K562 (cell line): ENCODE measurements around the gene C12orf54. TPM values are rescaled to one million over a fixed set of nuclear protein-coding genes. Genes with fewer than 3 reads are reported as not detected.

ENCODE experiments used
- ATAC-seq: fragments of 200-7000 bp; cut with Tn5 transposase; 3 replicates; pipeline ENCODE4 v1.9.1; 2020; ENCODE audit warnings: moderate library complexity
- BruUV-seq: library from RNA; stranded (reverse); fragments of 400-500 nt; replicated peaks from 2 replicates; lab custom pipeline; 2021; lab: Mats Ljungman, UMichigan
- CTCF ChIA-PET: fragments of 300-600 bp; formaldehyde crosslinking; extraction: SDS; loops from one replicate; lab custom pipeline; 2021; ENCODE audit warnings: low intra/inter-chr PET ratio; lab: Yijun Ruan, JAX
- POLR2A ChIA-PET: fragments of 300-600, 350-650 bp; sonication (Branson Sonifier 250); formaldehyde crosslinking; extraction: SDS; loops from one replicate; lab custom pipeline; 2021; ENCODE audit warnings: antibody characterized with exemption, inconsistent platforms; lab: Yijun Ruan, JAX
- DNase-seq, 4 experiments: peaks; one replicate each; pipeline versions ENCODE4 v3.0.0 to v3.0.0-alpha.2; 2011 to 2018; ENCODE audit warnings: low spot score in 3 of 4, mixed read lengths in 3 of 4; ENCODE audit errors: extremely low read depth in 1 of 4
- FAIRE-seq: peaks from 2 replicates; lab custom pipeline; 2011; peaks lifted over from hg19 to GRCh38; lab: Jason Lieb, UNC
- H2AFZ ChIP-seq: 2 replicates; pipeline ENCODE4 v1.6.0; 2011; ENCODE audit warnings: low read depth, low read length, control low read depth, inconsistent platforms
- H3K27ac ChIP-seq: fragments of 200-600 bp; 3 replicates; pipeline ENCODE4 v1.8.0; 2011; ENCODE audit warnings: low read depth, mild to moderate bottlenecking, control low read depth, inconsistent platforms, low read length, moderate library complexity, mixed read lengths; ENCODE audit errors: extremely low read depth
- H3K27me3 ChIP-seq, 2 experiments: fragments of 300-600 bp in 1 of 2; 2 replicates in 1 of 2; 3 replicates in 1 of 2; pipeline versions ENCODE4 v1.6.0 to v1.8.0; 2011; ENCODE audit warnings: inconsistent platforms in 2 of 2, low read length in 2 of 2, mild to moderate bottlenecking in 1 of 2, mixed read lengths in 1 of 2, moderate library complexity in 1 of 2; ENCODE audit not compliant: control insufficient read depth in 2 of 2, insufficient read depth in 2 of 2
- H3K36me3 ChIP-seq: fragments of 300-600 bp; 3 replicates; pipeline ENCODE4 v1.8.0; 2011; ENCODE audit warnings: mild to moderate bottlenecking, low read length, inconsistent platforms; ENCODE audit not compliant: control insufficient read depth, insufficient read depth
- H3K4me1 ChIP-seq, 2 experiments: fragments of 200-600 bp in 1 of 2; replicated peaks in 1 of 2; 2 replicates in 1 of 2; 3 replicates in 1 of 2; pipeline versions ENCODE4 v1.5.1 to v1.8.0; 2011; ENCODE audit warnings: inconsistent platforms in 2 of 2, low read length in 2 of 2, mild to moderate bottlenecking in 1 of 2, mixed read lengths in 1 of 2, moderate library complexity in 1 of 2; ENCODE audit not compliant: control insufficient read depth in 2 of 2, insufficient read depth in 2 of 2
- H3K4me2 ChIP-seq: 2 replicates; pipeline ENCODE4 v1.6.1; 2011; ENCODE audit warnings: low read length, control low read depth, inconsistent platforms, mixed read lengths; ENCODE audit not compliant: insufficient read depth
- H3K4me3 ChIP-seq: fragments of 200-600 bp; sonication (generic), shearing (Covaris generic); 2 replicates; pipeline ENCODE4 v1.5.1; 2016; ENCODE audit warnings: control low read depth, inconsistent platforms
- H3K79me2 ChIP-seq: fragments of 200-600 bp; 3 replicates; pipeline ENCODE4 v1.8.0; 2011; ENCODE audit warnings: low read length, inconsistent platforms; ENCODE audit not compliant: control insufficient read depth, insufficient read depth
- H3K9ac ChIP-seq, 2 experiments: 2 replicates each; pipeline versions ENCODE4 v1.6.0 to v1.6.1; 2011; ENCODE audit warnings: low read depth in 2 of 2, low read length in 2 of 2, control low read depth in 1 of 2, inconsistent platforms in 1 of 2, mild to moderate bottlenecking in 1 of 2, mixed read lengths in 1 of 2; ENCODE audit not compliant: insufficient read depth in 1 of 2
- H3K9me1 ChIP-seq: one replicate; pipeline ENCODE4 v1.6.0; 2011; ENCODE audit warnings: inconsistent platforms, mild to moderate bottlenecking, low read length, moderate library complexity; ENCODE audit not compliant: control insufficient read depth, insufficient read depth
- H3K9me3 ChIP-seq: replicated peaks from 2 replicates; pipeline ENCODE4 v1.5.1; 2011; ENCODE audit warnings: low read depth, low read length, inconsistent platforms; ENCODE audit not compliant: control insufficient read depth, insufficient read depth
- H4K20me1 ChIP-seq: replicated peaks from 2 replicates; pipeline ENCODE4 v1.6.1; 2011; ENCODE audit warnings: low read length, inconsistent platforms, mixed read lengths; ENCODE audit not compliant: control insufficient read depth, insufficient read depth
- E2F6 ChIP-seq, 2 experiments: IDR thresholded peaks; 2 replicates each; pipeline ENCODE4 v1.6.1; 2011; ENCODE audit warnings: borderline replicate concordance in 1 of 2, control low read depth in 1 of 2, low read depth in 1 of 2, low read length in 1 of 2, mild to moderate bottlenecking in 1 of 2, mixed read lengths in 1 of 2, moderate library complexity in 1 of 2; ENCODE audit not compliant: insufficient read depth in 1 of 2, insufficient read length in 1 of 2, poor library complexity in 1 of 2, severe bottlenecking in 1 of 2; ENCODE audit errors: extremely low read depth in 1 of 2
- EZH2 ChIP-seq: IDR thresholded peaks from 2 replicates; pipeline ENCODE4 v1.6.1; 2012; ENCODE audit warnings: low read depth, mild to moderate bottlenecking, inconsistent platforms, low read length, borderline replicate concordance
- FOS ChIP-seq: IDR thresholded peaks from 3 replicates; pipeline ENCODE4 v1.6.1; 2011; ENCODE audit not compliant: insufficient read length; ENCODE audit errors: extremely low read depth
- FOSL1 ChIP-seq: fragments of 200-800 bp; sonication (Bioruptor generic); conservative IDR thresholded peaks from 2 replicates; pipeline ENCODE4 v1.6.1; 2016; ENCODE audit warnings: missing genetic modification characterization, missing compliant biosample characterization
- HDAC3 ChIP-seq: fragments of 450-650 bp; IDR thresholded peaks from 2 replicates; pipeline ENCODE4 v1.6.1; 2018; ENCODE audit warnings: borderline replicate concordance, mild to moderate bottlenecking, moderate library complexity; ENCODE audit not compliant: partially characterized antibody
- HMG20B ChIP-seq: fragments of 250-450 bp; sonication (Bioruptor Pico); IDR thresholded peaks from 2 replicates; pipeline ENCODE4 v1.5.0; 2021; ENCODE audit warnings: mild to moderate bottlenecking
- L3MBTL2 ChIP-seq: fragments of 450-650 bp; IDR thresholded peaks from 2 replicates; pipeline ENCODE4 v1.6.1; 2016; ENCODE audit warnings: mild to moderate bottlenecking, moderate library complexity
- MLX ChIP-seq, 2 experiments: fragments of 450-650 bp in 1 of 2; sonication (generic) in 1 of 2; formaldehyde crosslinking; conservative IDR thresholded peaks; 2 replicates each; pipeline versions ENCODE4 v1.4.0 to v1.8.1; 2020 to 2022; ENCODE audit warnings: mild to moderate bottlenecking in 1 of 2, missing genetic modification reagents in 1 of 2
- NFIX ChIP-seq: fragments of 250-450 bp; sonication (Bioruptor Pico); IDR thresholded peaks from 2 replicates; pipeline ENCODE4 v1.4.0; 2020; ENCODE audit warnings: low read depth, mild to moderate bottlenecking, moderate library complexity
- PRMT5 ChIP-seq: sonication (generic); formaldehyde crosslinking; IDR thresholded peaks from 2 replicates; pipeline ENCODE4 v1.5.0; 2020; ENCODE audit warnings: missing genetic modification reagents
- PRPF4 ChIP-seq: fragments of 200-400 bp; formaldehyde crosslinking; IDR thresholded peaks from one replicate; pipeline ENCODE4 v1.6.1; 2017; ENCODE audit warnings: low read length, low read depth, mild to moderate bottlenecking; ENCODE audit not compliant: insufficient read depth, poor library complexity, severe bottlenecking
- SOX6 ChIP-seq: fragments of 450-650 bp; IDR thresholded peaks from 2 replicates; pipeline ENCODE4 v1.6.1; 2014; ENCODE audit warnings: mild to moderate bottlenecking
- ZNF23 ChIP-seq: fragments of 250-450 bp; sonication (Bioruptor Pico); IDR thresholded peaks from 2 replicates; pipeline ENCODE4 v1.4.0; 2020; ENCODE audit warnings: mild to moderate bottlenecking
- WGBS: fragments of 100-300 bp; shearing (Covaris generic); methylation state at CpG from one replicate; pipeline ENCODE4 v1.1.6; 2016; ENCODE audit warnings: low coverage, mixed read lengths; ENCODE audit not compliant: insufficient coverage; ENCODE audit errors: missing lambda C conversion rate; 5-methylcytosine and 5-hydroxymethylcytosine counted together
- in situ Hi-C: fragments of 300-500 bp; cut with MboI; formaldehyde crosslinking; loops from 4 replicates; pipeline ENCODE4 v1.15.0; 2018; ENCODE audit warnings: inconsistent platforms, mixed read lengths
- intact Hi-C: fragments of 100-400 bp; cut with micrococcal nuclease; formaldehyde crosslinking; loops from 2 replicates; pipeline ENCODE4 v1.14.2; 2022
- polyA plus RNA-seq, 8 experiments: library from polyadenylated mRNA; depleted of rRNA in 4 of 8; stranded (reverse) in 5 of 8; unstranded in 3 of 8; fragments of >200 nt; fragmentation: Nextera tagmentation in 2 of 8; fragmentation: Illumina TruSeq in 1 of 8; extraction: Ambion mirVana in 2 of 8; extraction: Trizol in 1 of 8; gene quantifications; 2 replicates each; pipeline versions ENCODE4 v1.2.1 to v1.2.3, GENCODE V29; 2011 to 2014; ENCODE audit warnings: inconsistent platforms in 1 of 8, missing spikeins in 1 of 8
- total RNA-seq, 7 experiments: library from RNA; depleted of rRNA in 6 of 7; stranded (reverse); fragments of >200 nt in 6 of 7; fragmentation: Illumina TruSeq in 2 of 7; extraction: Trizol in 2 of 7; gene quantifications; 2 replicates each; pipeline versions ENCODE4 v1.2.1 to v1.2.3, GENCODE V29; 2011 to 2021; ENCODE audit warnings: low replicate concordance in 1 of 7

C12orf54 gene
- total and polyA plus RNA-seq, 9 of the 15 experiments (the other 6 are each of a cell fraction or from before 2014, with no cell fraction given): not detected

GRCh38 chr12:48512855-48513254 is 30.6 kb downstream of the C12orf54 start:
- no peak for ATAC-seq
- CTCF ChIA-PET: interaction anchor here (0.5 kb wide), 1 partner anchor 499 kb away, joined by 3 read pairs; no protein-coding TSS in a partner anchor
- intact Hi-C loops: no loop called here

More at GRCh38 chr12:48512855-48513254, 30.6 kb downstream of the C12orf54 start:
- WGBS: 0% methylated on average over 2 of the region's 2 CpGs
- Histone ChIP-seq H3K4me2 (no peak overlapping the region), H3K79me2 (no peaks in the 10 kb centered on the region)
- FAIRE-seq: no peak
- TF ChIP-seq PRMT5: no peak
- TF ChIP-seq EZH2: no peak
- no peak for TF ChIP-seq E2F6 (IDR thresholded peaks at IDR 0.05; ENCODE audit: borderline replicate concordance in 1 of 2, extremely low read depth in 1 of 2, insufficient read depth in 1 of 2, insufficient read length in 1 of 2, low read depth in 1 of 2, low read length in 1 of 2, poor library complexity in 1 of 2, severe bottlenecking in 1 of 2)
- TF ChIP-seq ZNF23 (CRISPR knock-in tag): no peak
- no peak for TF ChIP-seq FOS
- no peak for TF ChIP-seq HDAC3
- no peak for TF ChIP-seq SOX6
- no peak for TF ChIP-seq HMG20B (CRISPR knock-in tag)
- no peak for TF ChIP-seq FOSL1
- no peak for TF ChIP-seq NFIX
- no peak for TF ChIP-seq PRPF4
- TF ChIP-seq L3MBTL2: no peak
- no peak for TF ChIP-seq MLX (CRISPR knock-in tag; conservative IDR thresholded peaks at IDR 0.05)
- TF ChIP-seq, all 486 proteins: peak for 0
- Histone ChIP-seq H3K9me3 (no peaks in the 10 kb centered on the region), H3K9me1 (no peaks in the 10 kb centered on the region), H3K4me3 (no peak overlapping the region), H3K27me3 (peaks cover 0 to 2% of the 10 kb centered on the region in 2 experiments; a peak in 1 of 5 replicates), H2AFZ (no peak overlapping the region), H3K9ac (no peak overlapping the region), H4K20me1 (no peaks in the 10 kb centered on the region), H3K4me1 (no peaks in the 10 kb centered on the region), H3K27ac (no peak overlapping the region), H3K36me3 (no peaks in the 10 kb centered on the region)
- no peak for DNase-seq
- in situ Hi-C loops: no loop called here
- POLR2A ChIA-PET: no interaction called here
- BruUV-seq: no TSS peak
